Endometrial microvascular endothelial cells (primary cell): ENCODE results near the gene TUBB4B. TPM values are rescaled to one million over a fixed set of nuclear protein-coding genes. Genes with fewer than 3 reads are reported as not detected.

Experiments
- in situ Hi-C: cut with HindIII; loops from 2 replicates; pipeline ENCODE4 v1.10.0; 2017; ENCODE audit warnings: low sequenced_read_pairs, low pct_unique_long_range_greater_than_20kb; ENCODE audit errors: inconsistent ontology term
- total RNA-seq: library from RNA; depleted of rRNA; stranded (reverse); fragments of >200 nt; gene quantifications from one replicate; pipeline ENCODE4 v1.2.3, GENCODE V29; 2015; ENCODE audit errors: inconsistent ontology term

TUBB4B gene
- total RNA-seq: 1,061 TPM

- in situ Hi-C loops: no loop called here
These were observed at the start of gene TUBB4B for GRCh38 chr9:137240841-137241489. Gene TUBB4B (plus strand): TSS chr9:137241287. CDS start chr9:137241361, 74 bp downstream.

GRCh38 chr9:137191691-137192447, 49.2 kb upstream of the TUBB4B start:
- in situ Hi-C loops: no loop called here

- in situ Hi-C loops: no loop called here
These were observed 48.7 kb upstream of the TUBB4B start for GRCh38 chr9:137192448-137192780.

- in situ Hi-C loops: no loop called here
These were observed 48.2 kb upstream of the TUBB4B start for GRCh38 chr9:137192859-137193258.

GRCh38 chr9:137193771-137194170, 47.3 kb upstream of the TUBB4B start:
- in situ Hi-C loops: no loop called here

GRCh38 chr9:137194388-137194787, 46.7 kb upstream of the TUBB4B start:
- in situ Hi-C loops: no loop called here

GRCh38 chr9:137194909-137195308, 46.2 kb upstream of the TUBB4B start:
- in situ Hi-C loops: no loop called here

GRCh38 chr9:137195525-137196220, 45.4 kb upstream of the TUBB4B start:
- in situ Hi-C loops: no loop called here

- in situ Hi-C loops: no loop called here
These were observed 42.8 kb upstream of the TUBB4B start for GRCh38 chr9:137198051-137198901.

GRCh38 chr9:137198902-137199283, 42.2 kb upstream of the TUBB4B start:
- in situ Hi-C loops: no loop called here

GRCh38 chr9:137199411-137200121, 41.5 kb upstream of the TUBB4B start:
- in situ Hi-C loops: no loop called here

GRCh38 chr9:137200311-137201204, 40.5 kb upstream of the TUBB4B start, which contains the start of gene TPRN:
Gene TPRN (minus strand): TSS chr9:137200741. CDS start chr9:137200711, 30 bp downstream.
- in situ Hi-C loops: no loop called here

GRCh38 chr9:137201205-137201868, 39.8 kb upstream of the TUBB4B start:
- in situ Hi-C loops: no loop called here

- in situ Hi-C loops: no loop called here
These were observed 38.1 kb upstream of the TUBB4B start for GRCh38 chr9:137202966-137203365.

GRCh38 chr9:137204731-137205125, 36.4 kb upstream of the TUBB4B start:
- in situ Hi-C loops: no loop called here

GRCh38 chr9:137205126-137206069, 35.7 kb upstream of the TUBB4B start, which contains the start of the genes NDOR1 and TMEM203:
Gene NDOR1 (plus strand): TSS chr9:137205700. CDS start chr9:137205778, 78 bp downstream.
Gene TMEM203 (minus strand): TSS chr9:137205648. CDS start chr9:137205414, 234 bp downstream.
- in situ Hi-C loops: no loop called here
